Karpas-422 (cell line): Measurements from ENCODE around the gene NAALAD2. TPM values are rescaled to one million over a fixed set of nuclear protein-coding genes. Genes with fewer than 3 reads are reported as not detected.
"Not testable (repeated sequence)": the region's sequence is repeated elsewhere in the genome, so short reads cannot be mapped to it uniquely, and the experiment has no call there.

Experiments
- DNase-seq: peaks from one replicate; pipeline ENCODE4 v3.0.0-alpha.2; 2015
- H2AFZ ChIP-seq: fragments of 200-600 bp; sonication (generic); 2 replicates; pipeline ENCODE4 v1.6.1; 2014; ENCODE audit warnings: antibody characterized with exemption, low read length, mixed read lengths
- H3K27ac ChIP-seq: fragments of 200-600 bp; sonication (generic); 2 replicates; pipeline ENCODE4 v1.5.1; 2014; ENCODE audit warnings: mild to moderate bottlenecking, low read length, moderate library complexity
- H3K27me3 ChIP-seq: fragments of 200-600 bp; sonication (generic); 2 replicates; pipeline ENCODE4 v1.6.1; 2014; ENCODE audit warnings: low read length, mixed read lengths
- H3K36me3 ChIP-seq: fragments of 200-600 bp; sonication (generic); 2 replicates; pipeline ENCODE4 v1.6.1; 2014; ENCODE audit warnings: low read length, mixed read lengths; ENCODE audit not compliant: insufficient read depth
- H3K4me1 ChIP-seq: fragments of 200-600 bp; sonication (generic); 2 replicates; pipeline ENCODE4 v1.6.1; 2014; ENCODE audit warnings: mild to moderate bottlenecking, low read length, mixed read lengths
- H3K4me2 ChIP-seq: fragments of 200-600 bp; sonication (generic); 2 replicates; pipeline ENCODE4 v1.6.1; 2014; ENCODE audit warnings: low read length, low read depth, mild to moderate bottlenecking; ENCODE audit not compliant: poor library complexity, severe bottlenecking
- H3K4me3 ChIP-seq: fragments of 200-600 bp; sonication (generic); 2 replicates; pipeline ENCODE4 v1.5.1; 2014; ENCODE audit warnings: mild to moderate bottlenecking, antibody characterized with exemption, low read length, mixed read lengths
- H3K79me2 ChIP-seq: fragments of 200-600 bp; sonication (generic); 2 replicates; pipeline ENCODE4 v1.6.1; 2014; ENCODE audit warnings: mild to moderate bottlenecking, low read length, mixed read lengths
- H3K9ac ChIP-seq: fragments of 200-600 bp; sonication (generic); 2 replicates; pipeline ENCODE4 v1.6.0; 2014; ENCODE audit warnings: low read length
- H3K9me2 ChIP-seq: fragments of 200-600 bp; sonication (generic), shearing (Covaris generic); replicated peaks from 2 replicates; pipeline ENCODE4 v1.6.0; 2014; ENCODE audit warnings: mild to moderate bottlenecking, low read length, moderate library complexity; ENCODE audit not compliant: insufficient read depth
- H3K9me3 ChIP-seq: fragments of 300-700, 200-600 bp; sonication (generic); 2 replicates; pipeline ENCODE4 v1.6.1; 2014; ENCODE audit warnings: low read length, mixed read lengths
- H4K20me1 ChIP-seq: fragments of 200-600 bp; sonication (generic); 2 replicates; pipeline ENCODE4 v1.6.1; 2014; ENCODE audit warnings: mild to moderate bottlenecking, antibody characterized with exemption, low read length, low read depth; ENCODE audit not compliant: insufficient read depth
- small RNA-seq: library from RNA; depleted of rRNA; stranded (forward); fragments of <200 nt; gene quantifications from one replicate; pipeline ENCODE3, GENCODE V24; 2014
- total RNA-seq: library from RNA; depleted of rRNA; stranded (reverse); fragments of >200 nt; shearing (Covaris generic); gene quantifications from 2 replicates; pipeline ENCODE4 v1.2.3, GENCODE V29; 2014; ENCODE audit warnings: low replicate concordance; rRNA removed

NAALAD2 gene
- total RNA-seq, 1 experiment from 2014 or later, result not detected

GRCh38 chr11:90235526-90235925 lies 101.1 kb downstream of the NAALAD2 start:
- Histone ChIP-seq H4K20me1 (no peaks in the 10 kb centered on the region), H3K4me1 (no peaks in the 10 kb centered on the region), H3K27me3 (no peaks in the 10 kb centered on the region), H2AFZ (no peak overlapping the region), H3K4me2 (no peak overlapping the region), H3K27ac (no peak overlapping the region), H3K9me2 (no peaks in the 10 kb centered on the region), H3K4me3 (no peak overlapping the region), H3K9me3 (no peaks in the 10 kb centered on the region), H3K36me3 (no peaks in the 10 kb centered on the region), H3K79me2 (no peaks in the 10 kb centered on the region), H3K9ac (no peak overlapping the region)
- DNase-seq, result no peak

- Histone ChIP-seq H3K79me2 (no peaks in the 10 kb centered on the region), H3K27me3 (no peaks in the 10 kb centered on the region), H2AFZ (no peak overlapping the region), H3K36me3 (no peaks in the 10 kb centered on the region), H3K4me3 (no peak overlapping the region), H3K9ac (no peak overlapping the region), H3K4me2 (no peak overlapping the region), H3K4me1 (no peaks in the 10 kb centered on the region), H3K9me3 (no peaks in the 10 kb centered on the region), H4K20me1 (no peaks in the 10 kb centered on the region), H3K27ac (no peak overlapping the region), H3K9me2 (no peaks in the 10 kb centered on the region)
- DNase-seq, result no peak
Measured at GRCh38 chr11:90237004-90237403, 102.5 kb downstream of the NAALAD2 start.

- H3K27ac ChIP-seq, H3K4me2 ChIP-seq, H3K79me2 ChIP-seq, H4K20me1 ChIP-seq, H3K4me3 ChIP-seq, H3K4me1 ChIP-seq, DNase-seq, H3K27me3 ChIP-seq, H3K9me2 ChIP-seq, H2AFZ ChIP-seq, H3K9ac ChIP-seq, H3K36me3 ChIP-seq, H3K9me3 ChIP-seq: not testable (repeated sequence)
Measured at GRCh38 chr11:90239967-90240636, 105.6 kb downstream of the NAALAD2 start.

GRCh38 chr11:90241414-90241813 lies 107.0 kb downstream of the NAALAD2 start:
- Histone ChIP-seq H3K79me2 (no peaks in the 10 kb centered on the region), H3K4me1 (no peaks in the 10 kb centered on the region), H3K27me3 (no peaks in the 10 kb centered on the region), H3K4me3 (no peak overlapping the region), H3K9me2 (no peaks in the 10 kb centered on the region), H3K9me3 (no peaks in the 10 kb centered on the region), H3K9ac (no peak overlapping the region), H3K27ac (no peak overlapping the region), H4K20me1 (no peaks in the 10 kb centered on the region), H3K36me3 (no peaks in the 10 kb centered on the region), H2AFZ (no peak overlapping the region), H3K4me2 (no peak overlapping the region)
- no peak for DNase-seq

Small RNAs within 50 kb of the gene (small RNA-seq; reads per million reads assigned to genes)
- not detected for gene RF00275

Other genes with a start within 250 kb of the NAALAD2 start
- not detected in 2 replicates for gene TRIM49D1, start 212.4 kb upstream of the NAALAD2 start, total RNA-seq
- gene TRIM49D2, start 210.6 kb upstream of the NAALAD2 start, total RNA-seq, result not detected in 2 replicates
- gene TRIM64, start 168.6 kb upstream of the NAALAD2 start, total RNA-seq, result not detected in 2 replicates
- not detected in 2 replicates for gene TRIM49C, start 103.6 kb upstream of the NAALAD2 start, total RNA-seq
- gene UBTFL1, start 48.7 kb upstream of the NAALAD2 start, total RNA-seq, result not detected in 2 replicates
- 134 and 204 TPM in 2 replicates for gene CHORDC1, start 88.4 kb downstream of the NAALAD2 start, total RNA-seq